K562 (cell line): Measurements from ENCODE around the gene ARHGAP30. TPM values are rescaled to one million over a fixed set of nuclear protein-coding genes. Genes with fewer than 3 reads are reported as not detected.
A peak's percentile ranks its signal among the peaks of the same experiment; 100 is the strongest.

Source experiments
- ARNT ChIP-seq, 2 experiments: fragments of 450-650 bp; IDR thresholded peaks; 2 replicates each; pipeline ENCODE4 v1.6.1; 2016; ENCODE audit warnings: mild to moderate bottlenecking in 1 of 2
- CC2D1A ChIP-seq: fragments of 450-650 bp; IDR thresholded peaks from 2 replicates; pipeline ENCODE4 v1.6.1; 2017; ENCODE audit warnings: mild to moderate bottlenecking
- CEBPZ ChIP-seq: fragments of 150-350 bp; IDR thresholded peaks from 2 replicates; pipeline ENCODE4 v1.6.1; 2014; ENCODE audit warnings: low read depth, mild to moderate bottlenecking, low read length, borderline replicate concordance
- CHD1 ChIP-seq: fragments of 200-600 bp; sonication (generic); IDR thresholded peaks from one replicate; pipeline ENCODE4 v1.6.1; 2012; ENCODE audit warnings: mild to moderate bottlenecking, moderate library complexity, low read length, inconsistent platforms
- GABPA ChIP-seq: fragments of 200-800 bp; sonication (Bioruptor generic); conservative IDR thresholded peaks from 2 replicates; pipeline ENCODE4 v1.6.1; 2016; ENCODE audit warnings: low read depth, missing genetic modification characterization, missing compliant biosample characterization
- HMBOX1 ChIP-seq: sonication (generic); IDR thresholded peaks from 2 replicates; pipeline ENCODE4 v1.6.1; 2016
- POLR2B ChIP-seq: fragments of 450-650 bp; IDR thresholded peaks from 2 replicates; pipeline ENCODE4 v1.6.1; 2018; ENCODE audit warnings: low read depth; ENCODE audit not compliant: partially characterized antibody
- POLR2G ChIP-seq: fragments of 200-400 bp; formaldehyde crosslinking; IDR thresholded peaks from 2 replicates; pipeline ENCODE4 v1.6.1; 2017; ENCODE audit warnings: low read depth, mild to moderate bottlenecking, antibody characterized with exemption, low read length, moderate library complexity
- PRDM10 ChIP-seq: fragments of 450-650 bp; IDR thresholded peaks from 2 replicates; pipeline ENCODE4 v1.6.1; 2018; ENCODE audit not compliant: partially characterized antibody
- PTRF ChIP-seq: fragments of 450-650 bp; IDR thresholded peaks from 2 replicates; pipeline ENCODE4 v1.6.1; 2016; ENCODE audit warnings: mild to moderate bottlenecking, missing genetic modification characterization, missing compliant biosample characterization
- PURB ChIP-seq: sonication (generic); formaldehyde crosslinking; IDR thresholded peaks from 2 replicates; pipeline ENCODE4 v1.9.0; 2021; ENCODE audit warnings: low read depth, mild to moderate bottlenecking, missing genetic modification reagents
- SMC3 ChIP-seq: conservative IDR thresholded peaks from 2 replicates; pipeline ENCODE4 v1.6.1; 2011; ENCODE audit warnings: low read depth, low read length, improper control_type of control experiment; ENCODE audit not compliant: insufficient read depth
- TEAD2 ChIP-seq: fragments of 450-650 bp; IDR thresholded peaks from 2 replicates; pipeline ENCODE4 v1.6.1; 2016; ENCODE audit warnings: missing genetic modification characterization, control low read depth, missing compliant biosample characterization
- ZBTB26 ChIP-seq: fragments of 450-650 bp; formaldehyde crosslinking; IDR thresholded peaks from 2 replicates; pipeline ENCODE4 v1.4.0; 2022; ENCODE audit warnings: missing genetic modification characterization
- ZFP36 ChIP-seq: fragments of 150-350 bp; IDR thresholded peaks from 2 replicates; pipeline ENCODE4 v1.6.1; 2018; ENCODE audit warnings: low read length, low read depth; ENCODE audit not compliant: partially characterized antibody
- ZNF12 ChIP-seq: sonication (generic); formaldehyde crosslinking; IDR thresholded peaks from 2 replicates; pipeline ENCODE4 v1.4.0; 2020; ENCODE audit warnings: mild to moderate bottlenecking, missing genetic modification reagents
- ZNF24 ChIP-seq: fragments of 450-650 bp; IDR thresholded peaks from 2 replicates; pipeline ENCODE4 v1.6.1; 2016
- ZNF263 ChIP-seq: sonication (generic); formaldehyde crosslinking; IDR thresholded peaks from 2 replicates; pipeline ENCODE4 v1.8.0; 2022; ENCODE audit warnings: mild to moderate bottlenecking, missing genetic modification reagents, borderline replicate concordance
- polyA plus RNA-seq, 8 experiments: library from polyadenylated mRNA; depleted of rRNA in 4 of 8; stranded (reverse) in 5 of 8; unstranded in 3 of 8; fragments of >200 nt; fragmentation: Nextera tagmentation in 2 of 8; fragmentation: Illumina TruSeq in 1 of 8; extraction: Ambion mirVana in 2 of 8; extraction: Trizol in 1 of 8; gene quantifications; 2 replicates each; pipeline versions ENCODE4 v1.2.1 to v1.2.3, GENCODE V29; 2011 to 2014; ENCODE audit warnings: inconsistent platforms in 1 of 8, missing spikeins in 1 of 8
- total RNA-seq, 7 experiments: library from RNA; depleted of rRNA in 6 of 7; stranded (reverse); fragments of >200 nt in 6 of 7; fragmentation: Illumina TruSeq in 2 of 7; extraction: Trizol in 2 of 7; gene quantifications; 2 replicates each; pipeline versions ENCODE4 v1.2.1 to v1.2.3, GENCODE V29; 2011 to 2021; ENCODE audit warnings: low replicate concordance in 1 of 7

ARHGAP30 gene
- total and polyA plus RNA-seq, 9 of the 15 experiments (the other 6 are each of a cell fraction or from before 2014, with no cell fraction given): 0.01 to 0.73 (median 0.12) TPM

GRCh38 chr1:161019751-161020495 is 49.8 kb downstream of the ARHGAP30 start (continued):
- no peak for TF ChIP-seq PRDM10
- TF ChIP-seq ZNF24: no peak
- no peak for TF ChIP-seq ZBTB26
- TF ChIP-seq HMBOX1: peak; percentile 61; the same call in 1 of the 2 replicates
- TF ChIP-seq ZFP36: no peak
- no peak for TF ChIP-seq CEBPZ
- no peak for TF ChIP-seq POLR2B
- peak; percentile 38 for TF ChIP-seq CHD1
- no peak for TF ChIP-seq CC2D1A
- TF ChIP-seq PURB (CRISPR knock-in tag): no peak
- peak; percentile 30; the same call in 1 of the 2 replicates for TF ChIP-seq GABPA (tag)
- no peak for TF ChIP-seq POLR2G
- no peak for TF ChIP-seq TEAD2 (tag)
- TF ChIP-seq ZNF263 (CRISPR knock-in tag): no peak
- 0 out of 2 replicates have a peak, but pooled peaks have one; percentile 16 for TF ChIP-seq ZNF12 (CRISPR knock-in tag)
- no peak for TF ChIP-seq SMC3
- TF ChIP-seq ARNT (IDR thresholded peaks at IDR 0.05): peak in 1 of 2 experiments; percentile 19; a peak in 1 of 4 replicates
- TF ChIP-seq PTRF (tag): no peak
